Transverse colon (tissue), 4 donors: ENCODE results near the gene TRIM43B. TPM values are rescaled to one million over a fixed set of nuclear protein-coding genes. Genes with fewer than 3 reads are reported as not detected.
"Not testable (repeated sequence)": the region's sequence is repeated elsewhere in the genome, so short reads cannot be mapped to it uniquely, and the experiment has no call there.

Source experiments
- DNase-seq: peaks from one replicate; pipeline ENCODE4 v3.0.0-alpha.2; 2019
- H3K27ac ChIP-seq, 4 donors: fragments of 200-600 bp; sonication (generic); 2 replicates each; pipeline ENCODE4 v1.5.1; 2016 to 2018; ENCODE audit warnings: inconsistent platforms in 4 of 4
- H3K27me3 ChIP-seq: fragments of 200-600 bp; sonication (generic); 2 replicates; pipeline ENCODE4 v1.5.1; 2017; ENCODE audit warnings: inconsistent platforms
- H3K36me3 ChIP-seq, 4 donors: fragments of 200-600 bp; sonication (generic); 2 replicates each; pipeline ENCODE4 v1.5.1; 2017 to 2019; ENCODE audit warnings: inconsistent platforms in 4 of 4
- H3K4me1 ChIP-seq, 4 donors: fragments of 200-600 bp; sonication (generic); 2 replicates each; pipeline ENCODE4 v1.5.1; 2017 to 2020; ENCODE audit warnings: inconsistent platforms in 4 of 4
- H3K4me3 ChIP-seq, 4 donors: fragments of 200-600 bp; sonication (generic); 1 replicate in 1 of 4; 2 replicates in 3 of 4; pipeline versions ENCODE4 v1.5.1 to v1.6.1; 2017 to 2019; ENCODE audit warnings: inconsistent platforms in 4 of 4
- H3K9me3 ChIP-seq, 2 donors: fragments of 200-600 bp; sonication (generic); 2 replicates each; pipeline ENCODE4 v1.5.1; 2017 to 2019; ENCODE audit warnings: inconsistent platforms in 2 of 2
- WGBS, 2 donors: methylation state at CpG; one replicate each; pipeline ENCODE4 v1.1.5; 2018; ENCODE audit warnings: low coverage in 1 of 2; 5-methylcytosine and 5-hydroxymethylcytosine counted together
- in situ Hi-C, 4 donors: fragments of 200-750 bp; cut with MboI; loops; one replicate each; pipeline versions ENCODE4 v1.15.0 to v1.15.1; 2017; ENCODE audit warnings: low sequenced_read_pairs in 3 of 4, low pct_ligation_motif_present in 1 of 4, low pct_unique_long_range_greater_than_20kb in 1 of 4
- intact Hi-C: fragments of 100-400 bp; cut with DNase I; formaldehyde crosslinking; loops from one replicate; pipeline ENCODE4 v1.15.1; 2023; ENCODE audit warnings: low total_unique reads
- small RNA-seq, 4 donors: library from RNA; depleted of rRNA; stranded (forward); fragments of <200 nt; gene quantifications; one replicate each; pipeline ENCODE3, GENCODE V24; 2016
- total RNA-seq, 4 donors: library from RNA; depleted of rRNA; stranded (reverse); fragments of >200 nt; gene quantifications; one replicate each; pipeline ENCODE4 v1.1.0, GENCODE V29; 2016

Gene TRIM43B
- total RNA-seq, 4 donors from 2014 or later = not detected

DNA sequence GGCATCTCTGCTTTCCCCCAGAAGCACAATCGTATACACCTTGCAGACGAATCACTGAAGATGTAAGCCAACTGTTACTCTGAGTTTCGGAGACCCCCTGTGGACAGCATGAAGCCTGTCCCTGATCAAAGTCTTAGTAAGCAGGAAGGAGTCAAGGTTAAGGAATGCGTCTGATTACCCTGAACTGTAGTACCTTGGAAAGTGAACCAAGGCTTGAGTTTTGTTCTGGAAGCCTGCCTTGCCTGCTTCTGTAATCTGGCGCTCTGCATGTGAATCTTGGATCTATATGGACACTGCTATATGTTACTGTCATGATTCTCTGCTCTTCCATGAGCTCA lies 48.7 kb downstream of the TRIM43B start:
- H3K9me3 ChIP-seq, H3K4me3 ChIP-seq, DNase-seq, H3K4me1 ChIP-seq, H3K27ac ChIP-seq, H3K36me3 ChIP-seq, in situ Hi-C loops, H3K27me3 ChIP-seq, intact Hi-C loops: not testable (repeated sequence)
- no CpG with 5 or more reads among the region's 5 CpGs for WGBS, 2 donors

DNA sequence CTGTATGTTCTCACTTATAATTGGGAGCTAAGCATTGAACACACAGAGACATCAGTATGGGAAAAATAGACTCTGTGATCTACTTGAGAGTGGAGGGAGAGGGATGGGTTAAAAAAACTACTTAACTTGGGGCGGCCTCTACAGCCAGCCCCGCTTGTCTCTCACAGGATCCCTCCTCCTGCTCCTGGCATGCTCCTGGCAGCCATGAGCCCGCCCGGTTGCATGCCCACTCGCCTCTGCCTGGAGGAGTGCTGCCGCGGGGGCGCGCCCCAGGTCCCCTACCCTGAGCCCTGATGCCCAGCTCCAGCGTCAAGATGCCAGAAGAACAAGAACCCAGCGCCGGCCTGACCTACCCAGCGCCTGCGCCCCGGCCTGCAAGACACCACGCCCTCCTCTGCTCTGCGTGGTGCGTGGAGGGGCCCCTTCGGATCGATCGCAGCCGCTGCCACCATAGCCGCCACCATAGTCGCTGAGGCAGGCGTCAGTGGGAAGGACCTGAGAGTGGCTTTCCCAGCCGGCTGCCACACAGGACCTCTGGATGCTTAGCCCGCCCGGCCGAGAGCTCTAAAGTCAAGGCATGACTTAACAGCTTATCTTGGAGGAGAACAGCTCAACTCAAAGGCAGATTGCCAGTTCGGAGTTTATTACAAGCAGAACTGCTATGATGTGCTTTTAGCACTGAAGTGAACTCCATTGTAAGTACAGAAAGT lies 49.2 kb downstream of the TRIM43B start:
- H3K27ac ChIP-seq, H3K27me3 ChIP-seq, H3K36me3 ChIP-seq, in situ Hi-C loops, H3K4me3 ChIP-seq, H3K4me1 ChIP-seq, DNase-seq, H3K9me3 ChIP-seq, intact Hi-C loops: not testable (repeated sequence)
- WGBS, 2 donors = no CpG with 5 or more reads among the region's 30 CpGs

DNA sequence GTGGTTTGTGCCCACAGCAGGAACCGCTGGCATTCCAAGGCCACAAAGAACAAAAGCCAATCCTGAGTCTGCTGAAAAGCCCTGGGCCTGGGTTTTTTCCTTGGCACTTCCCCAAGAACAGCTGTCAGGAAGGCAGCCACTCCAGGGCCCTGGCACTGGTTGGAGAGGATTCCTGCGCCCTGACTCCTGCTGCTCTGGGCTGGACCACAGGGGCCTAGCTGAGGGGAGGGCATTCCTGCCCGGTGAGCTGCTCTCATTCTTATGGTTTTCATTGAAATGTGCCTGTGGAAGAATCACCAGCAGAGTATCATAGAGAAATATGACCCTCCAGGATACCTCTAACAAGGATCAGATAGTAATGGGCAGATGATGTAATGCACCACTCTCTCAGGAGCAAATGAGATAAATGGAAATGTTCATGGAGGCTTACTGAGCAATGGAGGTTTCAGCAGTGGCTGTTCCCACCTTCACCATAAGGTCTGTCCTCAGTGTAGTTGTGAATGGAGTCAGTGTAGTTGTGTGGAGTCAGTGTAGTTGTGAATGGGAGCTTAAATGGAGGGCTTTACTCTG lies 50.0 kb downstream of the TRIM43B start:
- DNase-seq, H3K4me1 ChIP-seq, H3K27me3 ChIP-seq, in situ Hi-C loops, H3K36me3 ChIP-seq, intact Hi-C loops, H3K4me3 ChIP-seq, H3K9me3 ChIP-seq: not testable (repeated sequence)
- WGBS, 2 donors = 58% methylated on average over 2 of the region's 3 CpGs; no CpG with 5 or more reads in 1 of the 2 donors
- H3K27ac ChIP-seq = peak overlapping the region in 1 of 4 donors; percentile 45

DNA sequence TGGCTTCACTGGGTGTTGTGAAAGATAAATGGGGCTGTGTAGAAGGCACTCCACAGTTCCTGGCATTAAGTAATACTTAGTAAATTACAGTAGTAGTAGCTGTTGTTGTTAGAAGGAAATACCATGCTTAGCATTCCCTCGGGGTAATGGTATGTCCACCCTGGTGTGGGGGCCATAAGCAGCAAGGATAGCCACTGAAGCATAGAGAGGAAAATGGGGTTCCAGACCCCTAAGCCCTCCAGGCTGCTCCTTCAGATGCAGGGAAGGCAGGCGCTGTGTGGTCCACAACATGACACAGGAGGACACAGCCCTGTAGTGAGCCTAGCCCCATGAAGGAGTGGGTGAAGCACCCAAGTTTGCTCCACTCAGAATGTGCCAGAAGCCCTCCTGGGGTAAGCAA lies 50.6 kb downstream of the TRIM43B start:
- H3K9me3 ChIP-seq, intact Hi-C loops, DNase-seq, H3K4me3 ChIP-seq, H3K27me3 ChIP-seq, H3K36me3 ChIP-seq, H3K4me1 ChIP-seq, in situ Hi-C loops: not testable (repeated sequence)
- H3K27ac ChIP-seq = peak overlapping the region in 3 of 4 donors; percentile 41 to 65 (median 55)
- no CpG with 5 or more reads among the region's 2 CpGs for WGBS, 2 donors

DNA sequence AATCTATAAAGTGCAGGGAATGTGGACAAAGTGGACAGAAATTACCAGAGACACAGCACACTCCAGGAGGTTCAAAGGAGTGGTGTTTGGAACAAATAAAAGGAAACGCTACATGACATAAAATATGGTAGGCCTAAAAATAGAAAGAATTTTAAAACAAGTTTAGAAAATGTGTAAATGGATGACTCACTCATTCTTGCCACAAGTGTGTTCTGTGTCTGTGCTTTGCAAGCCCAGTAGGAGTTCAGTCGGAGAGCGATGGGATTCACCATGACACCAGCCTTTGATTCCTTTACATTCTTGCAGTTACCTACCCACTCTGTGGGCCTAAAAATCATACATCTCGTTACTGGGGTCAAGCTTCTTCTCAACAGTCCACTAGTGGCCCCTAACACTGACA lies 51.2 kb downstream of the TRIM43B start:
- H3K27me3 ChIP-seq, in situ Hi-C loops, DNase-seq, H3K36me3 ChIP-seq, H3K27ac ChIP-seq, H3K4me3 ChIP-seq, H3K4me1 ChIP-seq, intact Hi-C loops, H3K9me3 ChIP-seq: not testable (repeated sequence)
- 71% methylated on average over 1 of the region's 4 CpGs; no CpG with 5 or more reads in 1 of the 2 donors for WGBS, 2 donors

DNA sequence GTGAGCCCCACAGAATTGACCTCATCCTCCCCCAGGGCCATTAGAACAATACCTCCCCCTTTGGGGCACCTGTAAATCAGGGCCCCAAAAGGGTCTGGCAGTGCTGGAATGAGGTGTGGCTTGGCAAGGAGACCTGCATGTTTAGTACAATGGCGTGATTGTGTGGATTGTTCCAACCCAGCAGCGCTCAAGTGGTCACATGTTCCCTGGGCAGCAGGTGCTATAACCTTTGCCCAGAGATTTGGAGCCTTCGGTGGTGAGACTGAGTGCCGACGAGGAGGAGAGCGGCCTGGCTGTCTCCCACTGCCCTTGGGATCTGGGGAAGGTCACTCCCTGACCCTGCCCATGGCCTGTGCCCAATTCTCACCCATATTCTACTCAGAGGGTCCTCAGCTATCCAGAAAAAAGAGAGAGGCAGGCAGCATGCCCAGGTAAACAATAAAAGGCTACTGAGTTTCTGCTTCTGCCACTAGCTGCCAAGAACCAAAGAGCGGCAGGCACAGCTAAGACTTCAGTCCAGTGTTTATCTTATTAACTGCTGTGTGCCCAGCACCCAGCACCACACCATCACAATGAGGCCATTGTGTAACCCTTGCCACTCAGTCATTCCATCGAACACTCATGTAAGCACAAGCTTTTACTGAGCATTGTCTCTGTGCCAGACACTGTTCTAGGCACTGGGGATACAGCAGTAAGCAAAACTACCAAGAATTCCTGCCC lies 54.6 kb downstream of the TRIM43B start:
- H3K36me3 ChIP-seq, DNase-seq, H3K27ac ChIP-seq, H3K4me3 ChIP-seq, intact Hi-C loops, H3K9me3 ChIP-seq, H3K4me1 ChIP-seq, H3K27me3 ChIP-seq, in situ Hi-C loops: not testable (repeated sequence)
- no CpG with 5 or more reads among the region's 8 CpGs for WGBS, 2 donors

DNA sequence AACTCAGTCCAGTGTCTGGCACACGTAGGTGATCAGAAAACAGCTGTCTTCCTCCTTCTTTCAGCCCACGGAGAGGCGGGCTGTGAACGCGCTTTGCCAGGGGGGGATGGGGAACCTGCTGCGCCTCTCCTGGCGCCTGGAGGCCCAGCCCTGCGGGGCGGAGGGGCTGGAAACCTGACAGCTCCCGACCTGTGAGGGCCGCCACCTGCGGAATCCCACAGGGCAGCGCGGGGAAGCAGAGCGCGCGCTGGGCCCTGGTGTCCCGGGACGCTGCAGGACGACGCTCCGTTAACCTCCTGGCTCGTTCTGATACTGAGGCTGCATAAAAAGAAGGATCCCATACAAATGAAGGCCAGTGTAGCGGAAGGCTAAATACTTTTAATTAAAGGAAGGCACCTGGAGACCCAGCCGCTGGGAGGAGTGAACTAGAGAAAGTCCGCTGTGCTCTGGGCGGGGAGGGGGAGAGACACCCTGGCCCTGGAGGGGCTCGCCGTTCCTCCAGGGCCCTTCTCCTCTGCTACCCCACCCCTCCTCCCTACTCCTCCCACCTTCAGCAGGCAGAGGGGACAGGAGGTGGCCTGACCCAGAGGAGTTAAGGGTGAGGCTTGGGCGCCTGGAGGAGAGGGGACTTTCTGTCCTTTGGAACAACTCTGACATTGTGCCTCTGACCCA lies 57.2 kb downstream of the TRIM43B start:
- H3K4me1 ChIP-seq, DNase-seq, H3K27me3 ChIP-seq, intact Hi-C loops, H3K9me3 ChIP-seq, in situ Hi-C loops, H3K36me3 ChIP-seq, H3K27ac ChIP-seq, H3K4me3 ChIP-seq: not testable (repeated sequence)
- 53% methylated on average over 5 of the region's 30 CpGs; no CpG with 5 or more reads in 1 of the 2 donors for WGBS, 2 donors

Small RNA genes lying within 50 kb of the gene (small RNA-seq; reads per million reads assigned to genes)
- gene AC009237.11 = 0 reads per million in 4 donors
- gene AC133104.2 = 0 reads per million in 4 donors

Other genes starting within 250 kb of the TRIM43B start
- gene PROM2, start 210.3 kb downstream of the TRIM43B start, total RNA-seq = 10 to 100 TPM; 20.2 to 46.6 (median 28.6) TPM
- 1 to 10 TPM; 1.8 to 4.0 (median 2.2) TPM for gene KCNIP3, start 187.4 kb downstream of the TRIM43B start, total RNA-seq
- gene FAHD2A, start 82.0 kb downstream of the TRIM43B start, total RNA-seq = 100 to 1,000 TPM in 1 of 4 donors, 10 to 100 TPM in 3; 29.9 to 134 (median 42.7) TPM
- gene TRIM43, start 107.2 kb upstream of the TRIM43B start, total RNA-seq = not detected